B cell (primary cell): ENCODE data around the gene NAB2. TPM values are rescaled to one million over a fixed set of nuclear protein-coding genes. Genes with fewer than 3 reads are reported as not detected.

ENCODE experiments used
- ATAC-seq: fragments of 200-7000 bp; cut with Tn5 transposase; one replicate; pipeline ENCODE4 v1.10.0; 2021; ENCODE audit warnings: low read depth, mild to moderate bottlenecking, moderate number of reproducible peaks, moderate library complexity
- CTCF ChIA-PET: fragments of 350-600 bp; sonication (Branson Sonifier 250); formaldehyde crosslinking; loops from one replicate; lab custom pipeline; 2021; ENCODE audit warnings: antibody characterized with exemption, inconsistent platforms; lab: Charles Lee
- POLR2A ChIA-PET: fragments of 350-600 bp; sonication (Branson Sonifier 250); formaldehyde crosslinking; loops from one replicate; lab custom pipeline; 2021; ENCODE audit warnings: antibody characterized with exemption; lab: Charles Lee
- DNase-seq: peaks from one replicate; pipeline ENCODE4 v3.0.0; 2013
- H2AFZ ChIP-seq: 2 replicates; pipeline ENCODE4 v1.6.1; 2012; ENCODE audit warnings: mild to moderate bottlenecking, low read depth, low read length; ENCODE audit not compliant: insufficient read depth, poor library complexity, severe bottlenecking
- H3K27ac ChIP-seq, 2 donors: 1 replicate in 1 of 2; 2 replicates in 1 of 2; pipeline ENCODE4 v1.5.1; 2012 to 2013; ENCODE audit warnings: low read length in 2 of 2, mild to moderate bottlenecking in 2 of 2, moderate library complexity in 1 of 2
- H3K27me3 ChIP-seq, 4 experiments: fragments of 200-600 bp in 1 of 4; sonication (generic) in 1 of 4; replicated peaks in 1 of 4; 1 replicate in 2 of 4; 2 replicates in 2 of 4; pipeline versions ENCODE4 v1.6.1 to v1.7.0; 2013 to 2016; ENCODE audit warnings: low read length in 3 of 4, mild to moderate bottlenecking in 2 of 4, mixed read lengths in 1 of 4, moderate library complexity in 1 of 4; ENCODE audit not compliant: insufficient read depth in 4 of 4, control insufficient read depth in 3 of 4; ENCODE audit errors: control extremely low read depth in 1 of 4
- H3K36me3 ChIP-seq, 2 experiments: replicated peaks in 1 of 2; 1 replicate in 1 of 2; 2 replicates in 1 of 2; pipeline versions ENCODE4 v1.6.1 to v1.7.1; 2013; ENCODE audit warnings: low read length in 1 of 2; ENCODE audit not compliant: insufficient read depth in 2 of 2, control insufficient read depth in 1 of 2; ENCODE audit errors: control extremely low read depth in 1 of 2, extremely low read depth in 1 of 2
- H3K4me1 ChIP-seq, 2 donors: fragments of 200-600 bp in 1 of 2; sonication (generic) in 1 of 2; 1 replicate in 1 of 2; 2 replicates in 1 of 2; pipeline versions ENCODE4 v1.5.1 to v1.6.1; 2013 to 2017; ENCODE audit warnings: low read length in 2 of 2; ENCODE audit not compliant: control insufficient read depth in 2 of 2, insufficient read depth in 2 of 2
- H3K4me2 ChIP-seq: replicated peaks from 2 replicates; pipeline ENCODE3; 2012; ENCODE audit warnings: mild to moderate bottlenecking, low read depth, low read length; ENCODE audit not compliant: poor library complexity, severe bottlenecking
- H3K4me3 ChIP-seq, 5 experiments: fragments of 200-600 bp in 1 of 5; sonication (generic) in 1 of 5; 1 replicate in 3 of 5; 2 replicates in 2 of 5; pipeline versions ENCODE4 v1.5.1 to v1.7.0; 2011 to 2016; ENCODE audit warnings: low read length in 4 of 5, mild to moderate bottlenecking in 4 of 5, low read depth in 2 of 5, control low read depth in 1 of 5, moderate library complexity in 1 of 5; ENCODE audit not compliant: insufficient read depth in 1 of 5; ENCODE audit errors: control extremely low read depth in 1 of 5, extremely low read depth in 1 of 5
- H3K79me2 ChIP-seq: fragments of 200-600 bp; sonication (generic); one replicate; pipeline ENCODE4 v1.6.0; 2016; ENCODE audit warnings: low read length; ENCODE audit not compliant: control insufficient read depth, insufficient read depth
- H3K9ac ChIP-seq: fragments of 200-600 bp; sonication (generic); 2 replicates; pipeline ENCODE4 v1.6.1; 2017; ENCODE audit warnings: mild to moderate bottlenecking, low read length, moderate library complexity
- H3K9me3 ChIP-seq, 3 donors: one replicate each; pipeline versions ENCODE4 v1.6.1 to v1.7.1; 2013; ENCODE audit warnings: low read length in 2 of 3; ENCODE audit not compliant: control insufficient read depth in 2 of 3, insufficient read depth in 1 of 3; ENCODE audit errors: control extremely low read depth in 1 of 3
- H4K20me1 ChIP-seq: 2 replicates; pipeline ENCODE4 v1.6.0; 2012; ENCODE audit warnings: mild to moderate bottlenecking, low read length; ENCODE audit not compliant: insufficient read depth, control insufficient read depth, poor library complexity, severe bottlenecking
- H3K27ac Mint-ChIP-seq: one replicate; pipeline ENCODE4 v1.8.0; 2021; ENCODE audit warnings: mixed read lengths
- H3K27me3 Mint-ChIP-seq: one replicate; pipeline ENCODE4 v1.8.0; 2021; ENCODE audit warnings: mixed read lengths
- H3K4me1 Mint-ChIP-seq: one replicate; pipeline ENCODE4 v1.8.0; 2021; ENCODE audit warnings: mixed read lengths
- H3K4me3 Mint-ChIP-seq: one replicate; pipeline ENCODE4 v1.8.0; 2021; ENCODE audit warnings: mixed read lengths
- H3K9me3 Mint-ChIP-seq: one replicate; pipeline ENCODE4 v1.8.0; 2022; ENCODE audit warnings: mixed read lengths; ENCODE audit not compliant: insufficient read depth
- CTCF ChIP-seq: fragments of 200-600 bp; IDR thresholded peaks from one replicate; pipeline ENCODE4 v1.8.0; 2022; ENCODE audit warnings: antibody characterized with exemption, mild to moderate bottlenecking
- EZH2 ChIP-seq: IDR thresholded peaks from 2 replicates; pipeline ENCODE4 v1.6.1; 2012; ENCODE audit warnings: borderline replicate concordance, low read depth, mild to moderate bottlenecking, moderate library complexity, low read length; ENCODE audit not compliant: insufficient read depth, poor library complexity, severe bottlenecking
- WGBS: methylation state at CpG from one replicate; pipeline ENCODE4 v1.1.5; 2013; ENCODE audit warnings: missing lambda C conversion rate; ENCODE audit not compliant: insufficient coverage; 5-methylcytosine and 5-hydroxymethylcytosine counted together
- intact Hi-C: fragments of 100-400 bp; cut with micrococcal nuclease; formaldehyde crosslinking; loops from one replicate; pipeline ENCODE4 v1.10.0; 2022
- polyA plus RNA-seq: library from polyadenylated mRNA; depleted of rRNA; stranded (reverse); fragments of >200 nt; gene quantifications from 2 replicates; pipeline ENCODE4 v1.2.3, GENCODE V29; 2012
- total RNA-seq, 2 donors: library from RNA; stranded (reverse); fragments of 120-200 nt in 1 of 2; gene quantifications; 1 replicate in 1 of 2; 2 replicates in 1 of 2; pipeline versions ENCODE4 v1.2.3 to v1.2.4, GENCODE V29; 2013 to 2022

Gene NAB2
- total and polyA plus RNA-seq, 2 donors (not counting 1 experiment from before 2014, with no cell fraction given) = 6.7 to 52.1 TPM

- H3K27me3 ChIP-seq = no peaks in the 10 kb centered on the region
- ATAC-seq = no peak
- H3K9ac ChIP-seq = no peak overlapping the region
- Mint-ChIP-seq H3K4me3 (peak overlapping the region; percentile 17), H3K9me3 (no peaks in the 10 kb centered on the region), H3K4me1 (peaks cover 66% of the 10 kb centered on the region), H3K27ac (peak overlapping the region; percentile 80), H3K27me3 (no peaks in the 10 kb centered on the region)
- H3K9me3 ChIP-seq = no peaks in the 10 kb centered on the region
- peaks cover 22 to 42% of the 10 kb centered on the region in 2 donors for H3K4me1 ChIP-seq
- H3K27ac ChIP-seq = peak overlapping the region in 1 of 2 donors; percentile 3
- ChIA-PET POLR2A (interaction anchor here (0.6 to 3.6 kb wide), 7 partner anchors 13 to 341 kb away, joined by 3 to 56 read pairs (median 5); partner anchors contain the start of gene STAT6), CTCF (interaction anchor here (1.4 to 18.5 kb wide), 6 partner anchors 14 to 91 kb away, joined by 3 to 406 read pairs (median 6); partner anchors contain the start of genes NEMP1 and STAT6)
- no peak overlapping the region for H2AFZ ChIP-seq
- no peak for TF ChIP-seq EZH2
- TF ChIP-seq CTCF = no peak
- no peak overlapping the region for H3K4me2 ChIP-seq
- DNase-seq = peak; percentile 26
- intact Hi-C loops = loop anchor here (2.0 kb wide), 1 partner anchor 14 kb away; the partner anchor contains the start of gene NEMP1
- WGBS = 94% methylated on average over 5 of the region's 5 CpGs
- peaks cover 16% of the 10 kb centered on the region for H3K79me2 ChIP-seq
- H3K4me3 ChIP-seq = no peak overlapping the region
- peaks cover 21% of the 10 kb centered on the region for H4K20me1 ChIP-seq
- H3K36me3 ChIP-seq = peaks cover 0 to 37% of the 10 kb centered on the region in 2 experiments
Observed at GRCh38 chr12:57092529-57092862, 3.6 kb downstream of the NAB2 start.

GRCh38 chr12:57092876-57093414 lies 4.0 kb downstream of the NAB2 start:
- Mint-ChIP-seq H3K27ac (peak overlapping the region; percentile 95), H3K4me3 (peak overlapping the region; percentile 82), H3K27me3 (no peaks in the 10 kb centered on the region), H3K4me1 (peaks cover 65% of the 10 kb centered on the region), H3K9me3 (no peaks in the 10 kb centered on the region)
- no peak overlapping the region for H2AFZ ChIP-seq
- TF ChIP-seq CTCF (no peak), EZH2 (no peak)
- H3K27ac ChIP-seq = peak overlapping the region; percentile 73 to 82
- peaks cover 0 to 41% of the 10 kb centered on the region in 2 experiments for H3K36me3 ChIP-seq
- peaks cover 21% of the 10 kb centered on the region for H4K20me1 ChIP-seq
- H3K4me2 ChIP-seq = peak overlapping the region; percentile 82
- intact Hi-C loops = loop anchor here (1.0 to 2.0 kb wide), 3 partner anchors 14 to 24 kb away; partner anchors contain the start of gene NEMP1
- peaks cover 22 to 40% of the 10 kb centered on the region in 2 donors for H3K4me1 ChIP-seq
- peaks cover 16% of the 10 kb centered on the region for H3K79me2 ChIP-seq
- ATAC-seq = no peak
- H3K27me3 ChIP-seq = no peaks in the 10 kb centered on the region
- ChIA-PET POLR2A (interaction anchor here (0.6 to 3.6 kb wide), 8 partner anchors 15 to 341 kb away, joined by 3 to 56 read pairs (median 8); partner anchors contain the start of gene STAT6), CTCF (interaction anchor here (0.5 to 18.5 kb wide), 8 partner anchors 13 to 1046 kb away, joined by 3 to 406 read pairs (median 5); partner anchors contain the start of genes NEMP1 and STAT6)
- no peak overlapping the region for H3K9ac ChIP-seq
- peak; percentile 19 for DNase-seq
- no peaks in the 10 kb centered on the region for H3K9me3 ChIP-seq
- WGBS = 100% methylated on average over 4 of the region's 4 CpGs
- H3K4me3 ChIP-seq = no peak overlapping the region
